ENCODE data around the gene CAMTA1. TPM values are rescaled to one million over a fixed set of nuclear protein-coding genes. Genes with fewer than 3 reads are reported as not detected.
"Not testable (repeated sequence)": the region's sequence is repeated elsewhere in the genome, so short reads cannot be mapped to it uniquely, and the experiment has no call there.

CAMTA1 gene
- total and polyA plus RNA-seq, 2 donors: 53.3 to 115 TPM

DNA sequence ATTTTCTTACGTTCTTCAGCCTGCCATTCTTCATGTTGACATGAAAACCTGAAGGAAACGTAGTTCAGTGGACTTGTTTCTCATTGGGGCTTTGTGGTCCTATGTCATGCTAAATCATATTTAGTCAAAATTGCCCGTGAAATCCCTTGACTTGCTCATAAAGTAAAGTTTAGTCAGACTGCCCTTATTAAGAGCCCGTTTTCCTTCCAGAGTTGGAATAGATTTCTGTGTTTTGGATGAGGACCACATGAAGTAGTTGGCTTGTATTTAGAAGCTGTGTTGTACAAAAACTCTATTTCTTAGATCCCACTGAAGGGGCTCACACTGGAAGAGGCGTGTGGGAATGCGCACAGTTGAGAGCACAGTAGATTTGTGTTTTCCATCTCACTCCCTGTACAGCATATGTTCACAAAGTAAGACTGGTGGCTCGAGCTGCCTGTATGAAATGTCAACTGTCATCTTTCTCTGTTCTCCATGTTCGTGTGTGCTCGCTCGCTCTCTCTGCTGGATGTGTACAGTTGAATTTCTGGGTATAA lies 42.4 kb downstream of the CAMTA1 start:
- Histone ChIP-seq H3K27ac (ENCODE audit: low read depth) (no peak overlapping the region), H3K4me1 (ENCODE audit: insufficient read depth) (no peaks in the 10 kb centered on the region), H3K4me3 (ENCODE audit: low read depth, low read length) (no peak overlapping the region), H3K36me3 (ENCODE audit: insufficient read depth) (no peaks in the 10 kb centered on the region)
- WGBS: 79% methylated on average over 10 of the region's 10 CpGs
- DNase-seq (ENCODE audit: extremely low spot score): no peak

GRCh38 chr1:6831366-6831765 lies 46.1 kb downstream of the CAMTA1 start:
- H3K36me3 ChIP-seq (ENCODE audit: insufficient read depth): peaks cover 2% of the 10 kb centered on the region

DNA sequence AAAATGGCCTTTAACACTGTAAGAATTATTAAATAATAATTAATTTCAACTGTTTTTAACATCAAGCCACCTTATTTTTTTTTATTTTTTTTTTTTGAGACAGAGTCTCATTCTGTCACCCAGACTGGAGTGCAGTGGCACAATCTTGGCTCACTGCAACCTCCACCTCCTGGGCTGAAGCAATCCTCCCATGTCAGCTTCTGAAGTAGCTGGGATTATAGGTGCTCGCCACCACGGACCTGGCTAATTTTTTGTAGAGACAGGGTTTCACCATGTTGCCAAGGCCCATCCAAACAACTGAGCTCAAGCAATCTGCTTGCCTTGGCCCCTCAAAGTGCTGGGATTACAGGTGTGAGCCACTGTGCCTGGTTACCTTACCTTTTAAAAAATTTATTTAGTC lies 46.8 kb downstream of the CAMTA1 start:
- not testable (repeated sequence) for DNase-seq (ENCODE audit: extremely low spot score); H3K36me3 ChIP-seq (ENCODE audit: insufficient read depth); H3K27ac ChIP-seq (ENCODE audit: low read depth); H3K4me3 ChIP-seq (ENCODE audit: low read depth, low read length); H3K4me1 ChIP-seq (ENCODE audit: insufficient read depth)
- WGBS: 86% methylated on average over 2 of the region's 2 CpGs

More at GRCh38 chr1:6831366-6831765, 46.1 kb downstream of the CAMTA1 start:
- H3K4me1 ChIP-seq (ENCODE audit: insufficient read depth): peaks cover 1% of the 10 kb centered on the region
- DNase-seq (ENCODE audit: extremely low spot score): no peak
- H3K27ac ChIP-seq (ENCODE audit: low read depth): no peak overlapping the region
- no peak overlapping the region for H3K4me3 ChIP-seq (ENCODE audit: low read depth, low read length)
- WGBS: 86% methylated on average over 1 of the region's 1 CpG

GRCh38 chr1:6832531-6833188 lies 47.4 kb downstream of the CAMTA1 start:
- WGBS: 49% methylated on average over 4 of the region's 4 CpGs
- Histone ChIP-seq H3K4me1 (ENCODE audit: insufficient read depth) (peaks cover 1% of the 10 kb centered on the region), H3K36me3 (ENCODE audit: insufficient read depth) (peaks cover 2% of the 10 kb centered on the region), H3K27ac (ENCODE audit: low read depth) (no peak overlapping the region), H3K4me3 (ENCODE audit: low read depth, low read length) (no peak overlapping the region)
- DNase-seq (ENCODE audit: extremely low spot score): no peak

- H3K27ac ChIP-seq (ENCODE audit: low read depth): no peak overlapping the region
- 92% methylated on average over 5 of the region's 5 CpGs for WGBS
- peaks cover 2% of the 10 kb centered on the region for H3K36me3 ChIP-seq (ENCODE audit: insufficient read depth)
- H3K4me3 ChIP-seq (ENCODE audit: low read depth, low read length): no peak overlapping the region
- DNase-seq (ENCODE audit: extremely low spot score): no peak
- H3K4me1 ChIP-seq (ENCODE audit: insufficient read depth): peaks cover 1% of the 10 kb centered on the region
Observed at GRCh38 chr1:6833804-6834203, 48.5 kb downstream of the CAMTA1 start.

DNA sequence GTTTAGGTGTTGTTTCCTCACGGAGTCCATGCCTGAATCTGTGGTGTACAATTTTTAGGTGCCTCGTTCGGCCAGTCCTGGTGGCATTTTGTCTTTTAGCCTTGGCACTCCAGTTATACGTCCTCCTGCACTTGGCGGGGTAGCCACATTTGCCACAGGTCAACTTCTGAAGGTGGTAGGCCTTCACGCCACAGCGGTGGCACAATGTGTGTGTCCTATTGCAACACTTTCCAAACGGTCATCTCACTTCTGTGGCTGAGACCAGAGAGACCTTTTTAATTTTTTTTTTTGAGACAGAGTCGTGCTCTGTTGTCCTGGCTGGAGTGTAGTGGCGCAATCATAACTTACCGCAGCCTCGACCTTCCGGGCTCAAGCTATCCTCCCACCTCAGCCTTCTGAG lies 49.1 kb downstream of the CAMTA1 start:
- Histone ChIP-seq H3K27ac (ENCODE audit: low read depth) (no peak overlapping the region), H3K36me3 (ENCODE audit: insufficient read depth) (peaks cover 2% of the 10 kb centered on the region), H3K4me3 (ENCODE audit: low read depth, low read length) (no peak overlapping the region), H3K4me1 (ENCODE audit: insufficient read depth) (peaks cover 1% of the 10 kb centered on the region)
- DNase-seq (ENCODE audit: extremely low spot score): no peak
- WGBS: 96% methylated on average over 13 of the region's 13 CpGs

DNA sequence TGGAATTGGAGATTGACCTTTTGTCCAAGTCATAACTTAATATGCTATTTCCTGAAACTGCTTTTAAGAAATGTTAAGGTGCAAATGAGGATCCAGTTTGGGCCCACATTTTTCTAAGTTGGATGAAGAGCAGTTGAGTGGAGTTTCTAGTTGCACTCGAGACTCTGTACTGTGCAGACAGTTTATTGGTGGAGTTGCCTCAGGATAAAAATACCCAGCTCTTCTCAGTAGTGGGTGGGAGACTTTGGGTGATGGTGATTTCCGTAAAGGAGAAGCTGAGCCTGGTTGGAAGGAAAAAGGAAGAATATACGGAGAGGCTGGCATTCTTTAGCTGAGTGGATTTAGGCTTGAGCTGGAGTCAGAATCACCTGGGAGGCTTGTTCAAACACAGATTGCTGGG lies 49.9 kb downstream of the CAMTA1 start:
- no peak for DNase-seq (ENCODE audit: extremely low spot score)
- no peak overlapping the region for H3K27ac ChIP-seq (ENCODE audit: low read depth)
- no peak overlapping the region for H3K4me3 ChIP-seq (ENCODE audit: low read depth, low read length)
- WGBS: 93% methylated on average over 3 of the region's 3 CpGs
- peaks cover 1% of the 10 kb centered on the region for H3K4me1 ChIP-seq (ENCODE audit: insufficient read depth)
- H3K36me3 ChIP-seq (ENCODE audit: insufficient read depth): peaks cover 2% of the 10 kb centered on the region

- WGBS: 78% methylated on average over 8 of the region's 8 CpGs
- H3K4me1 ChIP-seq (ENCODE audit: insufficient read depth): no peaks in the 10 kb centered on the region
- H3K27ac ChIP-seq (ENCODE audit: low read depth): no peak overlapping the region
- H3K36me3 ChIP-seq (ENCODE audit: insufficient read depth): no peaks in the 10 kb centered on the region
- H3K4me3 ChIP-seq (ENCODE audit: low read depth, low read length): no peak overlapping the region
- no peak for DNase-seq (ENCODE audit: extremely low spot score)
Observed at GRCh38 chr1:6842301-6842700, 57.0 kb downstream of the CAMTA1 start.

GRCh38 chr1:6845786-6846185 lies 60.5 kb downstream of the CAMTA1 start:
- H3K4me1 ChIP-seq (ENCODE audit: insufficient read depth); H3K4me3 ChIP-seq (ENCODE audit: low read depth, low read length); H3K27ac ChIP-seq (ENCODE audit: low read depth); H3K36me3 ChIP-seq (ENCODE audit: insufficient read depth); DNase-seq (ENCODE audit: extremely low spot score): not testable (repeated sequence)
- 97% methylated on average over 4 of the region's 4 CpGs for WGBS

- Histone ChIP-seq H3K4me3 (ENCODE audit: low read depth, low read length) (no peak overlapping the region), H3K27ac (ENCODE audit: low read depth) (no peak overlapping the region), H3K4me1 (ENCODE audit: insufficient read depth) (no peaks in the 10 kb centered on the region), H3K36me3 (ENCODE audit: insufficient read depth) (no peaks in the 10 kb centered on the region)
- 88% methylated on average over 3 of the region's 3 CpGs for WGBS
- no peak for DNase-seq (ENCODE audit: extremely low spot score)
Observed at GRCh38 chr1:6848816-6849215, 63.6 kb downstream of the CAMTA1 start.

- no peak for DNase-seq (ENCODE audit: extremely low spot score)
- 78% methylated on average over 4 of the region's 4 CpGs for WGBS
Observed at GRCh38 chr1:6850537-6850936, 65.3 kb downstream of the CAMTA1 start.

DNA sequence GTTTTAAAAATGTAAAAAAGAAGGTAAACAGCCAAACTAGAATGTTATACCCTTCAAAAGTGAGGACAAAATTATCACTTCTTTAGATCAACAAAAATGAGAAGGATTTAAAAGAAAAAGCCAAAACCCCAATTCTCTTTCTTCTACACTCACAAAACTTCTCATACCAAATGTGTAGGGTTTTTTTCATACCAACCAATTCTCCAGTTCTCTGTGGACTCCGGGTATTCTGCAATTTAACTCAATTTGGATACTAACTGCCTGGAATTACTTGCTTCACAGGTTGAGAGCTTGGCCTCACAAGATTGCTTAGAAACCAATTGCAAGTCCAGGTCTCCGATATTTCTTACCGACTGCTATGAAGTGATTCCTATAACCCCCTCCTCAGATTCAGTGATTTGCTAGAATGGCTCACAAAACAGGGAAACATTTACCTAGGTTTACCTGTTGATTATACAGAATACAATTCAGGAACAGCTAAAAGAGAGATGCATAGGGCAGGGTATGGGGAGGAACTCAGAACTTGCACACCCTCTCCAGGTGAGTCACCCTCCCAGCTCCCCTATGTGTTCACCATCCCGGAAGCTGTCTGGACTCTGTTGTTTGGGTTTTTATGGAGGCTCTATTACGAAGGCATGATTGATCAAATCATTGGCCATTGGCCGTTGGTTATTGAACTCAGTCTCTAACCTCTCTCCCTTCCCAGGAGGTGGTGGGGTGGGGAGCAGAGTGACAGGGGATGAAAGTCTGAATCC lies 67.1 kb downstream of the CAMTA1 start:
- 97% methylated on average over 6 of the region's 6 CpGs for WGBS
- no peak for DNase-seq (ENCODE audit: extremely low spot score)
- Histone ChIP-seq H3K27ac (ENCODE audit: low read depth) (no peak overlapping the region), H3K4me1 (ENCODE audit: insufficient read depth) (peaks cover 1% of the 10 kb centered on the region), H3K4me3 (ENCODE audit: low read depth, low read length) (no peak overlapping the region), H3K36me3 (ENCODE audit: insufficient read depth) (no peaks in the 10 kb centered on the region)

More at GRCh38 chr1:6850537-6850936, 65.3 kb downstream of the CAMTA1 start:
- no peaks in the 10 kb centered on the region for H3K36me3 ChIP-seq (ENCODE audit: insufficient read depth)
- no peak overlapping the region for H3K4me3 ChIP-seq (ENCODE audit: low read depth, low read length)
- no peak overlapping the region for H3K27ac ChIP-seq (ENCODE audit: low read depth)
- no peaks in the 10 kb centered on the region for H3K4me1 ChIP-seq (ENCODE audit: insufficient read depth)

GRCh38 chr1:6854166-6854565 lies 68.9 kb downstream of the CAMTA1 start:
- DNase-seq (ENCODE audit: extremely low spot score): no peak
- Histone ChIP-seq H3K36me3 (ENCODE audit: insufficient read depth) (no peaks in the 10 kb centered on the region), H3K4me1 (ENCODE audit: insufficient read depth) (peaks cover 1% of the 10 kb centered on the region), H3K27ac (ENCODE audit: low read depth) (no peak overlapping the region), H3K4me3 (ENCODE audit: low read depth, low read length) (no peak overlapping the region)
- WGBS: 97% methylated on average over 4 of the region's 4 CpGs

DNA sequence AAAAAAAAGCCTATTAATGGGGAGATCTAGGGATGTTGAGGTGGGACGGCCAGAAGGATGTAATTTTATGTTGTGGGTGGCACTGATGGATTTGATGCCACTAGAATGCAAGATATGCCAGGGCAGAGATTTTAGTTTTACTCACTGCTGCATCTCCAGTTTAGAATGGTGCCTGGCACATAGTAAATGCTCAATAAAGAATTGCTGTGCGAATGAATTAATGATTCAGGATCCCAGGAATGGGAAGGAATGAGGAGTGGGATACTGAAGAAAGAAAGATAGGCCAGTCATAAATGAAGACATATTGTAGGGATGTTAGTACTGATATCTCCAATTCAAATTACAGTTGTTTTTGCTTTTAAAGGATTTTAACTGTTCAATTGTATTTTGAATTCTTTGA lies 72.6 kb downstream of the CAMTA1 start:
- H3K27ac ChIP-seq (ENCODE audit: low read depth): no peak overlapping the region
- whole genome bisulfite sequencing: 96% methylated on average over 2 of the region's 2 CpGs
- H3K36me3 ChIP-seq (ENCODE audit: insufficient read depth): no peaks in the 10 kb centered on the region

More for the DNA sequence above, 72.6 kb downstream of the CAMTA1 start:
- no peak for DNase-seq (ENCODE audit: extremely low spot score)
- peaks cover 1% of the 10 kb centered on the region for H3K4me1 ChIP-seq (ENCODE audit: insufficient read depth)
- H3K4me3 ChIP-seq (ENCODE audit: low read depth, low read length): no peak overlapping the region
